ENCODE measurements around the gene PFDN5.

GRCh38 chr12:53302903-53303302 is 7.6 kb downstream of the PFDN5 start:
- TF ChIP-seq CTCF (IDR thresholded peaks at IDR 0.05) (no peak), POLR2A (IDR thresholded peaks at IDR 0.05) (no peak)
